ENCODE data around the gene SGMS1.
A peak's percentile ranks its signal among the peaks of the same experiment; 100 is the strongest.

Gene SGMS1

DNA sequence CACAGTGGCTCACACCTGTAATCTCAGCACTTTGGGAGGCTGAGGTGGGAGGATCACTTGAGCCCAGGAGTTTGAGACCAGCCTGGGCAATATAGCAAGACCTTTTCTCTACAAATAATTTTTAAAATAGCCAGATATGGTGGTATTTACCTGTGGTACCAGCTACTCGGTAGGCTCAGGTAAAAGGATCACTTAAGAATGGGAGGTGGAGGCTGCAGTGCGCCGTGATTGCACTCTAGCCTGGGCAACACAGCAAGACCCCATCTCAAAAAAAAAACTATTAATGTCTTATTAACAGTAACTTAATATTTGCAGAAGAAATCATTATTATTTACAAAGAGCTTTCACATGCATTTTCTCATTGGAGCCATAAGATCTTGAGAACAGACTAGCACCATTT lies 103.6 kb downstream of the SGMS1 start:
- no peak for DNase-seq (ENCODE audit: low spot score)
- TF ChIP-seq, protein P1, sequence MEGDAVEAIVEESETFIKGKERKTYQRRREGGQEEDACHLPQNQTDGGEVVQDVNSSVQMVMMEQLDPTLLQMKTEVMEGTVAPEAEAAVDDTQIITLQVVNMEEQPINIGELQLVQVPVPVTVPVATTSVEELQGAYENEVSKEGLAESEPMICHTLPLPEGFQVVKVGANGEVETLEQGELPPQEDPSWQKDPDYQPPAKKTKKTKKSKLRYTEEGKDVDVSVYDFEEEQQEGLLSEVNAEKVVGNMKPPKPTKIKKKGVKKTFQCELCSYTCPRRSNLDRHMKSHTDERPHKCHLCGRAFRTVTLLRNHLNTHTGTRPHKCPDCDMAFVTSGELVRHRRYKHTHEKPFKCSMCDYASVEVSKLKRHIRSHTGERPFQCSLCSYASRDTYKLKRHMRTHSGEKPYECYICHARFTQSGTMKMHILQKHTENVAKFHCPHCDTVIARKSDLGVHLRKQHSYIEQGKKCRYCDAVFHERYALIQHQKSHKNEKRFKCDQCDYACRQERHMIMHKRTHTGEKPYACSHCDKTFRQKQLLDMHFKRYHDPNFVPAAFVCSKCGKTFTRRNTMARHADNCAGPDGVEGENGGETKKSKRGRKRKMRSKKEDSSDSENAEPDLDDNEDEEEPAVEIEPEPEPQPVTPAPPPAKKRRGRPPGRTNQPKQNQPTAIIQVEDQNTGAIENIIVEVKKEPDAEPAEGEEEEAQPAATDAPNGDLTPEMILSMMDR (IDR thresholded peaks at IDR 0.05; ENCODE audit: extremely low read depth, missing control alignments) = no peak

DNA sequence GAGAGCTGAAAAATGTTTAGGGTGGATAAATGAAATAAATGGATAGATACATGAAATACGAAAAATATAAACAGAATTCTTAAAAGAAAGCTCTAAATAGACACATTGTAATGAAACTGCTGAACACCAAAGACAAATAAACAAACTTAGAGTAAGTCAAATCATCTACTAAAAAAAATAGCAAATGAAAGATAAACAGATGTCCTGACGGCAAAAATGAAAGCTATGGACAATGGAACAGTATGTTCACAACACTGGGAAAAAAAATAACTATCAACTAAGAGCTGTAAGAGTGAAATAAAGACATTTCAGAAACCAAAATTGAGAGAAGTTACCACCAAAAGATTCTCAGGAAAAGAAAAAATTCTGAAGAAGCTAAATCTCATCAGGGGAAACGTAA lies 106.1 kb downstream of the SGMS1 start:
- TF ChIP-seq, protein P1 (IDR thresholded peaks at IDR 0.05; ENCODE audit: extremely low read depth, missing control alignments) = no peak
- DNase-seq (ENCODE audit: low spot score) = no peak

DNA sequence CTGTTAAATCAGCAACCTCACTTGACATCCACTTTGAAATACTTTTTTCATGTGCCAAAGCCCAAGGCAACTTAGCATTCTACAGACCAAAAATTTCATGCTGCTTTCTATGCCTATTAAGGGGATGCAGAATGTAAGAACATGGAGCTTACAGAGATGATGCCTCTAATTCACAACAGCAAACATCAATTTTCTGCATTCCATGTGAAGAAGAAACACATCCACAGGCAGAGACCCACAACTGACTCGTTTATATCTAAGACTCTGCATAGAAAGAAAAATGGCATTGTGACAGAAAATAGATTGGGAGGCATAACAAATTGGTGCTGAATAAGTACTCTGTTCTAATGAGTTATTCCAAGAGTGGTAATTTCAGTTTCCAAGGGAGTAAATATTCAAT lies 107.6 kb downstream of the SGMS1 start:
- TF ChIP-seq, protein P1 (IDR thresholded peaks at IDR 0.05; ENCODE audit: extremely low read depth, missing control alignments) = no peak
- no peak for DNase-seq (ENCODE audit: low spot score)

DNA sequence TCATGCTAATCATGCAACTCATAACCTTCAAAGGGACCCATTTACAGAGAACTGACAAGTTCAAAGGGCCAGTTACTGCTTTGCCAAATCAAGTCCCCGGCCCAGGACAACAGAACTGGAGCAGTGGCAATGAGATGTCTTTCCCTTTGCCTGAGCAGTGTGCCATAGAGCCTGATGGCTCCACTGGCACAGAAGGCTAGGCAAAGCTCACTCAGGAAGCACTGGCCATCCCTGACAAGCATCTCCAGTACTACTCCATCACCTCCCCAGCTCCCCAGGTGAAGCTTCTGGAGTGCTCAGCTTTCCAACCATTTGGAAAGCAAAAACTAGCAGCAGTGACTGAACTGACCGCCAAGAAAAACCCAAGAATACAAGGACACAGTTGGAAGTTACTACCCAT lies 108.3 kb downstream of the SGMS1 start:
- DNase-seq (ENCODE audit: low spot score) = no peak
- TF ChIP-seq, protein P1 (IDR thresholded peaks at IDR 0.05; ENCODE audit: extremely low read depth, missing control alignments) = no peak

DNA sequence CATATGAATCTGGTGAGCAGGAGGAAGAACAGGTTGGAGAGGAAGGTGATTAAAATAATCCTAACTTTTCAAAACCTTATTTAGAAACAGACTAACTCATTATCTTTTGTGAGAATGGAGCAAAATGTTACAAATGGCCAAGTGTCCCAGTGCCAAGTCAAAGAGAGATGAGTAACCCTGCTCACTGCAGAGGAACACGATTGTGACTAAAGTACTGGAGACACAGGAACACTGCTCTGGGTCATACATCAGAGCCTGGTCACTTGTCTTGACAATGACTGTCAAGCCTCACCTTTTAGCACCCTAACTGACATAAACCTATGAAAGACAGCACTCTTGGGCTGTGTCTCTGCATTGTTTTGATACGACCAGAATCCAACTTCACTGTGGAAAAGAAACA lies 108.8 kb downstream of the SGMS1 start:
- DNase-seq (ENCODE audit: low spot score) = no peak
- TF ChIP-seq, protein P1 (IDR thresholded peaks at IDR 0.05; ENCODE audit: extremely low read depth, missing control alignments) = no peak

DNA sequence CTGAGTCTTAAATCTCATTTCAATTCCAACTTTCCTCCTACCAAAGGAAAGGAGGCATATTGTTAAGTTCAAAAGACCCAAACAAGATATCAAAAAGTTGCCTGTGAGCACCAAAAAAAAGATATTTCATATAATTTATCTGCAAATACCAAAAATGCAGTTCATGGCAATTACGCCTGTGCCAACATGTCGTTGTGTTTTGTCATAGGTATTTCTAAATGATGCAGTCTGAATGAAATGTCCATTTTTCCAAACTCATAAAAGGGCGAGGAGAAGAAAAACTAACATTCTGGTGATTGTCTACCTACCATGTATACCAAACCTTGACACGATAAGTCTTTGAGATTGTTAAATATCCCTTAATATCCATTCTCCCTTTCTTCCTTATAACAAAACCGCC lies 109.8 kb downstream of the SGMS1 start:
- TF ChIP-seq, protein P1 (IDR thresholded peaks at IDR 0.05; ENCODE audit: extremely low read depth, missing control alignments) = no peak
- no peak for DNase-seq (ENCODE audit: low spot score)

DNA sequence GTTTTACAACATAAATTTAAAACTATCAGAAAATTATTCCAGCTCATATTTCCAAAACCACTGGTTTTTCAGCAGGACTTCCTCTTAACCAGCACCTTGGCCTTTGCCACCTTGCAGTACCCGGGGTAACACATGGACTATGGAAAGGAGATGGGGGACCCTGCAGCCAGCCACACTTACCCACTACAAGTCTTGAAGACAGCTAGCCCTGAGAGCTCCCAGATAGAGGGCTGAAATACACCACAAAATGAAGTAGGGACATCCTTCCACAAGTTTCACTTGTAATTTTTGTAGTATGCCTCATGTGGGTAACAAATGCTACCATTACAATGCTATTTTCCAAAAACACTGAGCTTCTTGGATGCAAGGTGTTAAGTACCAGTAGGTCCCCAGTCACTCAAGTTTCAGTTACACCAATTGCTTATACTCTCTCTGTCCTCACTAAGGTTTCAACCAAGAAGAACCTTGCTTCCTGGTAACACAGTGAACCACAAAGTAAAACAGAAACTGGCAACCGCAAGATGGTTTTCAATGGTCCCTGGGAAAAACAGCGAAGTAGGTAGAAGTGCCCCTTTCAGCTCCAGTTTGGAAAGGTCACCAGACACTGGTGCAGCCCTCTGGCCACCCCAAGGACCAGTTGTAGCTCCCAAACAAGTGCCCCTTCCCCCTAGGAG lies 110.9 kb downstream of the SGMS1 start:
- TF ChIP-seq, protein P1 (IDR thresholded peaks at IDR 0.05; ENCODE audit: extremely low read depth, missing control alignments) = no peak
- peak; percentile 45 for DNase-seq (ENCODE audit: low spot score)

All from GM20000 (cell line).